NCI-H1092 (cell line): ENCODE results near the gene ZNF438.
A peak's percentile ranks its signal among the peaks of the same experiment; 100 is the strongest.
"Not testable (repeated sequence)": the region's sequence is repeated elsewhere in the genome, so short reads cannot be mapped to it uniquely, and the experiment has no call there.

Source experiments
- DNase-seq: peaks from one replicate; lab custom pipeline; 2025; lab: John Stamatoyannopoulos, UW

The ZNF438 gene

DNA sequence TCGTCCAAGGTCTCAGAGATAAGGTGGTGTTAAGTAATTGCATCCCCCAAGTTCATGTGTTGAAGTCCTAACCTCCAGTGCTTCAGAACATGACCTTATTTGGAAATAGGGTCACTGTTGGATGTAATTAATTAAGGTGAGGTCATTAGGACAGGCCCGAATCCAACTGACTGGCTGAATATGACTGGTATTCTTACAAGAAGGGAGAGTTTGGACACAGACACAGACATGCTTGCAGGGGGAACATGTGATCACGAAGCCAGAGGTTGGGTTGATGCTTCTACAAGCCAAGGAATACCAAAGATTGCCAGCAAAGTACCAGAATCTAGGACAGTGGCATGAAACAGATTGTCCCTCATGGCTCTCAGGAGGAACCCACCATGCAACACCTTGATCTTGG lies 228.6 kb downstream of the ZNF438 start:
- no peak for DNase-seq

DNA sequence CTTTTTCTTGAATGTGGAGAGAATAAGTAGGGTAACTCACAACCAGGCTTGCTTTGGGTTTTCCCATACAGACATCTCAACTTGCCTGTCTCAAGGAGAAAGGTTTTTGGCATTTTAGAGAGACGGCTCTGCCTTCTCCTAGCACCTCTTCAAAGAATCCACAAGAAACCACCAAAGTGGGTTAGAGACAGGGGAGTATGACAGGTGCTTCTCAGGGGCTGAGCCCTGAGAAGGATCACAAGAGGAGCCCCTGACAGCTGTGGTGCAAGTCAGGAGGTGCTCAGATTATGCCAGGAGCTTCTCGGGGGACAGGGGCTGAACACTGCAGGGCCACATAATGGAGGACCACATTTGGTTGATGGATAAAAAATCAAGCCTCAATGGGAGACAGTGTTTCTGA lies 231.3 kb downstream of the ZNF438 start:
- no peak for DNase-seq

DNA sequence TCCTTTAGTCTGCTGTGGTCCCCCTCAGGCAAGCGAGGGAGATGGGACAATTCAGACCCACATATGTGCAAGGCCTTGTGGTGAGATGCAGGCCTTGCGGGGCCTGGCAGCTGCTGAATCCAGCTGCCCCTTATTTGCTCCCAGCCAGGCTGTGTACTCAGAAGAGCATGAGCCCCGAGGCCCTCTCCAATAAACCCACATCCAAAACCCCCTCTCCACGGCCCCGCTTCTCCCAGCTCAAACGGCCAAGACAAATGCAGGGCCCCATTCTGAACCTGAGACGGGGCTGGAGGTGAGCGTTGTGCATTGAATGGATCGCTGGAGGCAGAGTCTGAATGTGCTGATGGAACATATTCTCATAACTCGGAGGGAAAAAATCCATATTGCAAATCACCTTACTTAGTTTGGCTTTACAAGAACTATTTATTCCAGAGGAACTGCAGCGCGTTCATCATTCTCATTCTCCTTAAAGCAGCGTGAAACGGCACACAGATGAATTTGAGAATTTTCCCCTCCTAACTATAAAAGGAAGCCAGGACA lies 232.9 kb downstream of the ZNF438 start:
- DNase-seq, result peak; percentile 19

DNA sequence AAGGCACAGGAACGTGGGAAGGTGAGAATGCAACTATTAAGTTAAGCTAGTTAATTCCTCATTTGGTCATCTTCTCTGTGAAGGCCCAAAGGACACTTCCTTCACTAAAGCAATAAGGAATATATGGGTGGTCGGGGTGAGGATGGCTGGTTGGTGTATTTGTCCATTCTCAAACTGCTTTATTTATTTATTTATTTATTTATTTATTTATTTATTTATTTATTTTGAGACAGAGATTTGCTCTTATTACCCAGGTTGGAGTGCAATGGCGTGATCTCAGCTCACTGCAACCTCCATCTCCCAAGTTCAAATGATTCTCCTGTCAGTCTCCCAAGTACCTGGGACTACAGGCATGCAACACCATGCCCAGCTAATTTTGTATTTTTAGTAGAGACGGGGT lies 236.6 kb downstream of the ZNF438 start:
- DNase-seq, result not testable (repeated sequence)
